ENCODE results near the gene GPM6B.

DNA sequence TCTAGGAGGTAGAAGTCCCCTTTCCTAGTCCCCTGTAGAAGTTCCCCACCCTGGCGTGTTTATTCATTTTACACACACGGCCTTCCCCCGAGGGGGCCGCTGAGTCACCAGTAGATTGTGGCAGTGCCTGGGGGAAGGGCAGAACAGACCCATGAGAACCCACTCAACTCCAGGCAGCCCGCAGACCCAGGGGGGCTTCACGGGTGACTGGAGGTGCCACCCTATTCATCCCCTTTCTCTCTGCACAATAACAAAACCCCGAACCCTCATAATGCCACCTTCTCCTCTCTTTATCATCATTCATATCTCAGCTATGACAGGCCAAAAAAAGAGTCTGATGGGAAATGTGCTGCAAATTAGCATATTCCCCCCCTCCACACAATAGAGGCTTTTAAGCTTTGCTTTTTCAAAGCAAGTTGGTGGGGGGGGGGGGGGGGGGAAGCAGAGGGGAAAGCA, 20.4 kb upstream of the GPM6B start:
- no peak for TF ChIP-seq POLR2A (IDR thresholded peaks at IDR 0.05)
- TF ChIP-seq, protein P1, sequence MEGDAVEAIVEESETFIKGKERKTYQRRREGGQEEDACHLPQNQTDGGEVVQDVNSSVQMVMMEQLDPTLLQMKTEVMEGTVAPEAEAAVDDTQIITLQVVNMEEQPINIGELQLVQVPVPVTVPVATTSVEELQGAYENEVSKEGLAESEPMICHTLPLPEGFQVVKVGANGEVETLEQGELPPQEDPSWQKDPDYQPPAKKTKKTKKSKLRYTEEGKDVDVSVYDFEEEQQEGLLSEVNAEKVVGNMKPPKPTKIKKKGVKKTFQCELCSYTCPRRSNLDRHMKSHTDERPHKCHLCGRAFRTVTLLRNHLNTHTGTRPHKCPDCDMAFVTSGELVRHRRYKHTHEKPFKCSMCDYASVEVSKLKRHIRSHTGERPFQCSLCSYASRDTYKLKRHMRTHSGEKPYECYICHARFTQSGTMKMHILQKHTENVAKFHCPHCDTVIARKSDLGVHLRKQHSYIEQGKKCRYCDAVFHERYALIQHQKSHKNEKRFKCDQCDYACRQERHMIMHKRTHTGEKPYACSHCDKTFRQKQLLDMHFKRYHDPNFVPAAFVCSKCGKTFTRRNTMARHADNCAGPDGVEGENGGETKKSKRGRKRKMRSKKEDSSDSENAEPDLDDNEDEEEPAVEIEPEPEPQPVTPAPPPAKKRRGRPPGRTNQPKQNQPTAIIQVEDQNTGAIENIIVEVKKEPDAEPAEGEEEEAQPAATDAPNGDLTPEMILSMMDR (IDR thresholded peaks at IDR 0.05): no peak
